HepG2 (cell line): ENCODE results near the gene GMEB2. TPM values are rescaled to one million over a fixed set of nuclear protein-coding genes. Genes with fewer than 3 reads are reported as not detected.

ENCODE experiments used
- ATRX ChIP-seq: sonication (generic); formaldehyde crosslinking; IDR thresholded peaks from 2 replicates; pipeline ENCODE4 v1.4.0; 2020; ENCODE audit warnings: missing genetic modification reagents, borderline replicate concordance
- CEBPG ChIP-seq: IDR thresholded peaks from 2 replicates; pipeline ENCODE4 v1.6.1; 2016
- EZH2 ChIP-seq: conservative IDR thresholded peaks from 2 replicates; pipeline ENCODE4 v1.6.1; 2012; ENCODE audit warnings: mild to moderate bottlenecking, low read depth, low read length, moderate library complexity
- KAT8 ChIP-seq: IDR thresholded peaks from 2 replicates; pipeline ENCODE4 v1.6.1; 2016; ENCODE audit warnings: missing genetic modification reagents, missing compliant biosample characterization
- KLF11 ChIP-seq: IDR thresholded peaks from 2 replicates; pipeline ENCODE4 v1.6.1; 2016; ENCODE audit warnings: missing compliant biosample characterization
- KLF6 ChIP-seq: IDR thresholded peaks from 2 replicates; pipeline ENCODE4 v1.8.0; 2016; ENCODE audit warnings: missing biosample characterization, missing genetic modification reagents
- NR2F6 ChIP-seq, 2 experiments: IDR thresholded peaks; 2 replicates each; pipeline ENCODE4 v1.6.1; 2016; ENCODE audit warnings: antibody characterized with exemption in 1 of 2, mild to moderate bottlenecking in 1 of 2
- PCBP1 ChIP-seq: fragments of 200-400 bp; formaldehyde crosslinking; IDR thresholded peaks from 2 replicates; pipeline ENCODE4 v1.6.1; 2017; ENCODE audit warnings: mild to moderate bottlenecking, low read depth, low read length, borderline replicate concordance
- RBM39 ChIP-seq: fragments of 200-400 bp; formaldehyde crosslinking; IDR thresholded peaks from one replicate; pipeline ENCODE4 v1.6.1; 2018; ENCODE audit warnings: antibody characterized with exemption, mild to moderate bottlenecking, low read depth, low read length; ENCODE audit not compliant: poor library complexity, severe bottlenecking
- SMYD3 ChIP-seq: sonication (generic); formaldehyde crosslinking; IDR thresholded peaks from 2 replicates; pipeline ENCODE4 v1.8.1; 2023; ENCODE audit warnings: mild to moderate bottlenecking, missing genetic modification reagents
- TBX2 ChIP-seq: sonication (generic); formaldehyde crosslinking; IDR thresholded peaks from 2 replicates; pipeline ENCODE4 v1.5.0; 2020; ENCODE audit warnings: missing genetic modification reagents, mild to moderate bottlenecking, borderline replicate concordance
- TOPORS ChIP-seq: sonication (generic); formaldehyde crosslinking; IDR thresholded peaks from 2 replicates; pipeline ENCODE4 v1.8.0; 2023; ENCODE audit warnings: mild to moderate bottlenecking, missing genetic modification reagents
- ZBTB7A ChIP-seq: sonication (generic); formaldehyde crosslinking; IDR thresholded peaks from 2 replicates; pipeline ENCODE4 v1.8.0; 2022; ENCODE audit warnings: mild to moderate bottlenecking, missing genetic modification reagents
- ZFX ChIP-seq: sonication (generic); formaldehyde crosslinking; IDR thresholded peaks from 2 replicates; pipeline ENCODE4 v1.4.0; 2020; ENCODE audit warnings: mild to moderate bottlenecking, low read depth, missing genetic modification reagents, moderate library complexity
- ZNF225 ChIP-seq: sonication (generic); formaldehyde crosslinking; IDR thresholded peaks from 2 replicates; pipeline ENCODE4 v1.4.0; 2020; ENCODE audit warnings: mild to moderate bottlenecking, missing genetic modification reagents
- ZNF550 ChIP-seq: sonication (generic); formaldehyde crosslinking; IDR thresholded peaks from 2 replicates; pipeline ENCODE4 v1.4.0; 2020; ENCODE audit warnings: mild to moderate bottlenecking, missing genetic modification reagents, borderline replicate concordance
- ZNF563 ChIP-seq: sonication (generic); formaldehyde crosslinking; IDR thresholded peaks from 2 replicates; pipeline ENCODE4 v1.8.0; 2022; ENCODE audit warnings: mild to moderate bottlenecking, moderate library complexity, missing genetic modification reagents
- ZNF564 ChIP-seq: sonication (generic); formaldehyde crosslinking; IDR thresholded peaks from 2 replicates; pipeline ENCODE4 v1.8.1; 2023; ENCODE audit warnings: mild to moderate bottlenecking, missing genetic modification reagents
- polyA plus RNA-seq, 8 experiments: library from polyadenylated mRNA; depleted of rRNA in 3 of 8; stranded (reverse) in 7 of 8; unstranded in 1 of 8; fragments of >200 nt; fragmentation: Illumina TruSeq in 4 of 8; extraction: Trizol in 4 of 8; gene quantifications; 2 replicates each; pipeline versions ENCODE4 v1.2.1 to v1.2.3, GENCODE V29; 2011 to 2016; ENCODE audit warnings: low read depth in 4 of 8, missing spikeins in 1 of 8, mixed read lengths in 1 of 8; ENCODE audit not compliant: insufficient read depth in 1 of 8
- total RNA-seq, 5 experiments: library from RNA; depleted of rRNA; stranded (reverse); fragments of >200 nt; fragmentation: Illumina TruSeq; extraction: Trizol; gene quantifications; 2 replicates each; pipeline ENCODE4 v1.2.3, GENCODE V29; 2016; ENCODE audit warnings: low read depth in 1 of 5
- TF ChIP-seq, protein P1 (sequence below): sonication (generic); formaldehyde crosslinking; IDR thresholded peaks from 2 replicates; pipeline ENCODE4 v1.4.0; 2020; ENCODE audit warnings: mild to moderate bottlenecking, low read depth, missing genetic modification reagents
- TF ChIP-seq, protein P2 (sequence below), 2 experiments: sonication (generic) in 1 of 2; formaldehyde crosslinking in 1 of 2; IDR thresholded peaks; 2 replicates each; pipeline versions ENCODE4 v1.4.0 to v1.6.1; 2016 to 2020; ENCODE audit warnings: borderline replicate concordance in 1 of 2, low read depth in 1 of 2, mild to moderate bottlenecking in 1 of 2, missing genetic modification reagents in 1 of 2
- TF ChIP-seq, protein P3 (sequence below): sonication (generic); formaldehyde crosslinking; IDR thresholded peaks from 2 replicates; pipeline ENCODE4 v1.4.0; 2020; ENCODE audit warnings: low read depth, mild to moderate bottlenecking, missing genetic modification reagents
- TF ChIP-seq, protein P4 (sequence below): sonication (generic); formaldehyde crosslinking; IDR thresholded peaks from 2 replicates; pipeline ENCODE4 v1.4.0; 2020; ENCODE audit warnings: mild to moderate bottlenecking, missing genetic modification reagents

GMEB2 gene
- total and polyA plus RNA-seq, 2 of the 13 experiments (the other 11 are each of a cell fraction or from before 2014, with no cell fraction given) = 10.6 to 12.4 TPM

DNA sequence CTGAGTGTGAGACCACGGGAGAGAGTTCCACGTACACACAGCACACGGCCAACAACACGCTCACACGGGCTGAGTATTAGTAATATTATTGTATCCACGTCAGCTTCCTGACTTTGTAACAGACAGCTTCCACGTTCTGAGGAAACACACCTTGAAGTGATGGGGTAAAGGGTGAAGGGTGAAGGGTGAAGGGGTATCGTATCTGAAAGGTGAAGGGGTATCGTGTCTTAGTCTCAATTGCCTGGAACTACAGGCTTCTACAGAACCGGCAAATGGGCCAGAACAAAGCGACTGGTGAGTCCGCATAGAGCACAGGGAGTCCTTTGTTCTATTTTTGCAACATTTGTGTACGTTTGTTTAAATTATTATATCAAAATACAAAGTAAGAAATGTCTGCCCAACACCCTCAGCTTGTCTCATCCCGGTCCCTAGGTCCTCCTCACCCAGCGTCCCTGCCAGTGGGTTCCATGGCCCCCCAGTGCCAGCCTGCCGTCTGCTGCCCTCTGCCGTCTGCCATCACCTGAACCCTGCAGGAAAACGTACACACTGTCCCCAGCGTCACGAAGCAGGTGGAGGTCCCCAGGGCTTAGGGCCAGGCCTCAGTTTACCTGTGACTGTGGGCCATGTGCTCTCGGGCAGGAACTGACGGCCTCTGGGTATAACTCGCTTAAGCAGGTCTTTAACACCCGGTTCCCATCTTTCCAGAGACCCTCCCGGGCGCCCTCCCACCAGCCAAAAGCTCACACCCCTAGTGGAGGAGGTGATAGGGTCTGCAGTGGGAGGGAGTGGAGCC is 48.5 kb downstream of the GMEB2 start (continued):
- TF ChIP-seq, protein P1, sequence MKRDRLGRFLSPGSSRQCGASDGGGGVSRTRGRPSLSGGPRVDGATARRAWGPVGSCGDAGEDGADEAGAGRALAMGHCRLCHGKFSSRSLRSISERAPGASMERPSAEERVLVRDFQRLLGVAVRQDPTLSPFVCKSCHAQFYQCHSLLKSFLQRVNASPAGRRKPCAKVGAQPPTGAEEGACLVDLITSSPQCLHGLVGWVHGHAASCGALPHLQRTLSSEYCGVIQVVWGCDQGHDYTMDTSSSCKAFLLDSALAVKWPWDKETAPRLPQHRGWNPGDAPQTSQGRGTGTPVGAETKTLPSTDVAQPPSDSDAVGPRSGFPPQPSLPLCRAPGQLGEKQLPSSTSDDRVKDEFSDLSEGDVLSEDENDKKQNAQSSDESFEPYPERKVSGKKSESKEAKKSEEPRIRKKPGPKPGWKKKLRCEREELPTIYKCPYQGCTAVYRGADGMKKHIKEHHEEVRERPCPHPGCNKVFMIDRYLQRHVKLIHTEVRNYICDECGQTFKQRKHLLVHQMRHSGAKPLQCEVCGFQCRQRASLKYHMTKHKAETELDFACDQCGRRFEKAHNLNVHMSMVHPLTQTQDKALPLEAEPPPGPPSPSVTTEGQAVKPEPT (CRISPR knock-in tag) = no peak
- TF ChIP-seq EZH2 (no peak), ZNF550 (no peak), ZNF564 (CRISPR knock-in tag) (no peak), SMYD3 (CRISPR knock-in tag) (no peak), KLF6 (CRISPR knock-in tag) (no peak), PCBP1 (no peak), RBM39 (no peak), KLF11 (CRISPR knock-in tag) (no peak), KAT8 (CRISPR knock-in tag) (no peak), ZFX (peak; percentile 50; the same call in 1 of the 2 replicates), ZNF225 (CRISPR knock-in tag) (no peak), ZBTB7A (CRISPR knock-in tag) (no peak), CEBPG (CRISPR knock-in tag) (no peak), NR2F6 (IDR thresholded peaks at IDR 0.05) (no peak), NR2F6 (CRISPR knock-in tag; IDR thresholded peaks at IDR 0.05) (no peak), ATRX (CRISPR knock-in tag) (no peak), TOPORS (CRISPR knock-in tag) (no peak), TBX2 (no peak), ZNF563 (CRISPR knock-in tag) (no peak)
- TF ChIP-seq, protein P2, sequence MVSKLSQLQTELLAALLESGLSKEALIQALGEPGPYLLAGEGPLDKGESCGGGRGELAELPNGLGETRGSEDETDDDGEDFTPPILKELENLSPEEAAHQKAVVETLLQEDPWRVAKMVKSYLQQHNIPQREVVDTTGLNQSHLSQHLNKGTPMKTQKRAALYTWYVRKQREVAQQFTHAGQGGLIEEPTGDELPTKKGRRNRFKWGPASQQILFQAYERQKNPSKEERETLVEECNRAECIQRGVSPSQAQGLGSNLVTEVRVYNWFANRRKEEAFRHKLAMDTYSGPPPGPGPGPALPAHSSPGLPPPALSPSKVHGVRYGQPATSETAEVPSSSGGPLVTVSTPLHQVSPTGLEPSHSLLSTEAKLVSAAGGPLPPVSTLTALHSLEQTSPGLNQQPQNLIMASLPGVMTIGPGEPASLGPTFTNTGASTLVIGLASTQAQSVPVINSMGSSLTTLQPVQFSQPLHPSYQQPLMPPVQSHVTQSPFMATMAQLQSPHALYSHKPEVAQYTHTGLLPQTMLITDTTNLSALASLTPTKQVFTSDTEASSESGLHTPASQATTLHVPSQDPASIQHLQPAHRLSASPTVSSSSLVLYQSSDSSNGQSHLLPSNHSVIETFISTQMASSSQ (IDR thresholded peaks at IDR 0.05; ENCODE audit: low read depth) = no peak
- TF ChIP-seq, protein P2 (CRISPR knock-in tag; IDR thresholded peaks at IDR 0.05; ENCODE audit: borderline replicate concordance) = no peak
- TF ChIP-seq, protein P3, sequence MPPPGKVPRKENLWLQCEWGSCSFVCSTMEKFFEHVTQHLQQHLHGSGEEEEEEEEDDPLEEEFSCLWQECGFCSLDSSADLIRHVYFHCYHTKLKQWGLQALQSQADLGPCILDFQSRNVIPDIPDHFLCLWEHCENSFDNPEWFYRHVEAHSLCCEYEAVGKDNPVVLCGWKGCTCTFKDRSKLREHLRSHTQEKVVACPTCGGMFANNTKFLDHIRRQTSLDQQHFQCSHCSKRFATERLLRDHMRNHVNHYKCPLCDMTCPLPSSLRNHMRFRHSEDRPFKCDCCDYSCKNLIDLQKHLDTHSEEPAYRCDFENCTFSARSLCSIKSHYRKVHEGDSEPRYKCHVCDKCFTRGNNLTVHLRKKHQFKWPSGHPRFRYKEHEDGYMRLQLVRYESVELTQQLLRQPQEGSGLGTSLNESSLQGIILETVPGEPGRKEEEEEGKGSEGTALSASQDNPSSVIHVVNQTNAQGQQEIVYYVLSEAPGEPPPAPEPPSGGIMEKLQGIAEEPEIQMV (CRISPR knock-in tag) = no peak
- TF ChIP-seq, protein P4, sequence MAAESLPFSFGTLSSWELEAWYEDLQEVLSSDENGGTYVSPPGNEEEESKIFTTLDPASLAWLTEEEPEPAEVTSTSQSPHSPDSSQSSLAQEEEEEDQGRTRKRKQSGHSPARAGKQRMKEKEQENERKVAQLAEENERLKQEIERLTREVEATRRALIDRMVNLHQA (CRISPR knock-in tag) = no peak
